ENCODE results near the gene SAP30L.

DNA sequence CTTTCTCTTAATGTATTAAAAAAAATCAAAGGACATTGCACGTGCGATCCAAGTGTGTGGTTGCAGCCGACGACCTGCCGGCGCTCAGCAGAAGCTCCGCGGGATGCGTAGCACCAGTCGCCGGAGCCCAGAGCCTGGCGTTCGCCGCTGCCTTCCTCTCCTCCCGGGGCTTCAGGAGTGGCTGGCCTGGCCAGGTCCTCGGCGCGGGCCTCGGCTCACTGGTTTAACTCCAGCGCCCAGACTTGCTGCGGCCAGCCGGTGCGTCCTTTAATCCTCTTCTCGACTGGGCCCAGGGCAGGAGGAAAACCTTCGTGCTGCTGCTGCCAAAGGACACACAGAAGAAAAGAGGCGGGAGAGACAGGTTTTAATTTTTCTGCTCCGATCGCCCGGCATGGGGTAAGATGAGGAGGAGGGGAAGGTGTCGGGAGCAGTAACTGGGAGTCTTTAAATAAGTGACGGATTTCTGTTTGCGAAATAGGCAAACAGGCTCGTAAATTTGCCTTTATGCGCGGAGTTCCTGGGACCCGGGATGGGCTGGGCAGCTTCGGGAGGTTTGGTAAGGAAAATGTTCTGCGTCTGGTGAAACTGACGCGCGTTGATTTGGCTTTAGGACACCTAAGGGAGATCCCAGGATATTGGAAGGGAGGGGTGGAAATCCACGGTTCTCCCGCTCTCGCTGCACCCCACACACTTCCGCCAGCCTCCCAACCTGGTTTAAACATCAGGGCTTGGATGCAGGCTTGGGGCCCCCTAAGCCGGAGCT, 30.0 kb downstream of the SAP30L start:
- no peak for TF ChIP-seq CREB1 (IDR thresholded peaks at IDR 0.05; ENCODE audit: low read depth)
- TF ChIP-seq FOXM1 (IDR thresholded peaks at IDR 0.05; ENCODE audit: borderline replicate concordance, low read depth): no peak
- TF ChIP-seq YY1 (IDR thresholded peaks at IDR 0.05; ENCODE audit: low read depth): no peak
- TF ChIP-seq EP300 (IDR thresholded peaks at IDR 0.05; ENCODE audit: borderline replicate concordance): no peak
- TF ChIP-seq EGR1 (IDR thresholded peaks at IDR 0.05): no peak
- TF ChIP-seq, protein P1, sequence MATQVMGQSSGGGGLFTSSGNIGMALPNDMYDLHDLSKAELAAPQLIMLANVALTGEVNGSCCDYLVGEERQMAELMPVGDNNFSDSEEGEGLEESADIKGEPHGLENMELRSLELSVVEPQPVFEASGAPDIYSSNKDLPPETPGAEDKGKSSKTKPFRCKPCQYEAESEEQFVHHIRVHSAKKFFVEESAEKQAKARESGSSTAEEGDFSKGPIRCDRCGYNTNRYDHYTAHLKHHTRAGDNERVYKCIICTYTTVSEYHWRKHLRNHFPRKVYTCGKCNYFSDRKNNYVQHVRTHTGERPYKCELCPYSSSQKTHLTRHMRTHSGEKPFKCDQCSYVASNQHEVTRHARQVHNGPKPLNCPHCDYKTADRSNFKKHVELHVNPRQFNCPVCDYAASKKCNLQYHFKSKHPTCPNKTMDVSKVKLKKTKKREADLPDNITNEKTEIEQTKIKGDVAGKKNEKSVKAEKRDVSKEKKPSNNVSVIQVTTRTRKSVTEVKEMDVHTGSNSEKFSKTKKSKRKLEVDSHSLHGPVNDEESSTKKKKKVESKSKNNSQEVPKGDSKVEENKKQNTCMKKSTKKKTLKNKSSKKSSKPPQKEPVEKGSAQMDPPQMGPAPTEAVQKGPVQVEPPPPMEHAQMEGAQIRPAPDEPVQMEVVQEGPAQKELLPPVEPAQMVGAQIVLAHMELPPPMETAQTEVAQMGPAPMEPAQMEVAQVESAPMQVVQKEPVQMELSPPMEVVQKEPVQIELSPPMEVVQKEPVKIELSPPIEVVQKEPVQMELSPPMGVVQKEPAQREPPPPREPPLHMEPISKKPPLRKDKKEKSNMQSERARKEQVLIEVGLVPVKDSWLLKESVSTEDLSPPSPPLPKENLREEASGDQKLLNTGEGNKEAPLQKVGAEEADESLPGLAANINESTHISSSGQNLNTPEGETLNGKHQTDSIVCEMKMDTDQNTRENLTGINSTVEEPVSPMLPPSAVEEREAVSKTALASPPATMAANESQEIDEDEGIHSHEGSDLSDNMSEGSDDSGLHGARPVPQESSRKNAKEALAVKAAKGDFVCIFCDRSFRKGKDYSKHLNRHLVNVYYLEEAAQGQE (IDR thresholded peaks at IDR 0.05; ENCODE audit: low read depth): no peak
- TF ChIP-seq ZBTB7A (IDR thresholded peaks at IDR 0.05; ENCODE audit: low read depth): no peak
- no peak for TF ChIP-seq MAX (IDR thresholded peaks at IDR 0.05)
- TF ChIP-seq, protein P2, sequence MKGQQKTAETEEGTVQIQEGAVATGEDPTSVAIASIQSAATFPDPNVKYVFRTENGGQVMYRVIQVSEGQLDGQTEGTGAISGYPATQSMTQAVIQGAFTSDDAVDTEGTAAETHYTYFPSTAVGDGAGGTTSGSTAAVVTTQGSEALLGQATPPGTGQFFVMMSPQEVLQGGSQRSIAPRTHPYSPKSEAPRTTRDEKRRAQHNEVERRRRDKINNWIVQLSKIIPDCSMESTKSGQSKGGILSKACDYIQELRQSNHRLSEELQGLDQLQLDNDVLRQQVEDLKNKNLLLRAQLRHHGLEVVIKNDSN (IDR thresholded peaks at IDR 0.05): no peak
- no peak for TF ChIP-seq CEBPB (IDR thresholded peaks at IDR 0.05)

Measured in Ishikawa (cell line).